T-cell (primary cell): ENCODE data around the gene ANKRD33B. TPM values are rescaled to one million over a fixed set of nuclear protein-coding genes. Genes with fewer than 3 reads are reported as not detected.
A peak's percentile ranks its signal among the peaks of the same experiment; 100 is the strongest.

ENCODE experiments used
- ATAC-seq, 4 experiments: fragments of 200-7000 bp in 3 of 4; fragments of 150-1000 bp in 1 of 4; cut with Tn5 transposase; replicated peaks in 1 of 4; 1 replicate in 3 of 4; 2 replicates in 1 of 4; pipeline ENCODE4 v1.10.0; 2021; ENCODE audit warnings: moderate library complexity in 3 of 4, mild to moderate bottlenecking in 2 of 4, moderate number of reproducible peaks in 1 of 4
- CTCF ChIA-PET, 2 donors: fragments of 300-600 bp; sonication (Branson Sonifier 250); formaldehyde crosslinking; loops; one replicate each; lab custom pipeline; 2022; ENCODE audit warnings: antibody characterized with exemption in 2 of 2; lab: Charles Lee
- POLR2A ChIA-PET, 2 donors: fragments of 300-600 bp; sonication (Branson Sonifier 250); formaldehyde crosslinking; loops; one replicate each; lab custom pipeline; 2022; ENCODE audit warnings: antibody characterized with exemption in 2 of 2; lab: Charles Lee
- DNase-seq, 35 experiments: peaks; one replicate each; pipeline versions ENCODE4 v3.0.0 to v3.0.0-alpha.2; 2013 to 2023
- H3K27ac ChIP-seq: one replicate; pipeline ENCODE4 v1.5.1; 2013; ENCODE audit warnings: low read length
- H3K27me3 ChIP-seq, 2 experiments: replicated peaks in 1 of 2; 1 replicate in 1 of 2; 2 replicates in 1 of 2; pipeline versions ENCODE4 v1.6.1 to v1.7.0; 2013; ENCODE audit warnings: low read length in 1 of 2, mixed read lengths in 1 of 2; ENCODE audit not compliant: control insufficient read depth in 2 of 2, insufficient read depth in 2 of 2; ENCODE audit errors: extremely low read depth in 1 of 2
- H3K36me3 ChIP-seq, 2 donors: 1 replicate in 1 of 2; 2 replicates in 1 of 2; pipeline versions ENCODE4 v1.6.1 to v1.7.0; 2013; ENCODE audit warnings: low read length in 1 of 2; ENCODE audit not compliant: control insufficient read depth in 2 of 2, insufficient read depth in 1 of 2; ENCODE audit errors: extremely low read depth in 1 of 2
- H3K4me1 ChIP-seq, 2 experiments: 1 replicate in 1 of 2; 2 replicates in 1 of 2; pipeline versions ENCODE4 v1.6.1 to v1.7.0; 2013; ENCODE audit warnings: low read length in 2 of 2, mixed read lengths in 1 of 2; ENCODE audit not compliant: insufficient read depth in 2 of 2, control insufficient read depth in 1 of 2; ENCODE audit errors: extremely low read depth in 1 of 2
- H3K4me3 ChIP-seq, 2 donors: 1 replicate in 1 of 2; 2 replicates in 1 of 2; pipeline versions ENCODE4 v1.5.1 to v1.7.0; 2013; ENCODE audit warnings: mild to moderate bottlenecking in 2 of 2, low read length in 1 of 2, moderate library complexity in 1 of 2; ENCODE audit not compliant: control insufficient read depth in 1 of 2; ENCODE audit errors: extremely low read depth in 1 of 2
- H3K9me3 ChIP-seq: 2 replicates; pipeline ENCODE4 v1.7.0; 2013
- H3K27ac Mint-ChIP-seq, 2 donors: one replicate each; pipeline ENCODE4 v1.8.0; 2020 to 2021; ENCODE audit warnings: mild to moderate bottlenecking in 2 of 2, mixed read lengths in 2 of 2
- H3K27me3 Mint-ChIP-seq, 2 donors: one replicate each; pipeline ENCODE4 v1.8.0; 2021 to 2022; ENCODE audit warnings: mixed read lengths in 2 of 2
- H3K36me3 Mint-ChIP-seq: one replicate; pipeline ENCODE4 v1.8.0; 2021; ENCODE audit warnings: mixed read lengths
- H3K4me1 Mint-ChIP-seq, 3 donors: one replicate each; pipeline ENCODE4 v1.8.0; 2020 to 2022; ENCODE audit warnings: mixed read lengths in 3 of 3, mild to moderate bottlenecking in 1 of 3
- H3K4me3 Mint-ChIP-seq, 3 donors: one replicate each; pipeline ENCODE4 v1.8.0; 2020 to 2022; ENCODE audit warnings: mild to moderate bottlenecking in 3 of 3, mixed read lengths in 3 of 3, moderate library complexity in 3 of 3
- H3K9me3 Mint-ChIP-seq, 3 donors: one replicate each; pipeline ENCODE4 v1.8.0; 2020 to 2022; ENCODE audit warnings: mixed read lengths in 3 of 3
- WGBS: methylation state at CpG from one replicate; pipeline ENCODE4 v1.1.5; 2013; ENCODE audit warnings: missing lambda C conversion rate; ENCODE audit not compliant: insufficient coverage; 5-methylcytosine and 5-hydroxymethylcytosine counted together
- total RNA-seq, 35 experiments: library from RNA in 6 of 35; stranded (reverse) in 6 of 35; fragments of 120-200 nt in 1 of 35; gene quantifications; one replicate each; pipeline versions ENCODE4 v1.2.1 to v1.2.4 and lab custom pipeline; 2013 to 2026

Gene ANKRD33B
- total RNA-seq, 5 donors from 2014 or later (not counting 1 experiment from before 2014, with no cell fraction given): 1.0 to 4.1 (median 2.4) TPM

DNA sequence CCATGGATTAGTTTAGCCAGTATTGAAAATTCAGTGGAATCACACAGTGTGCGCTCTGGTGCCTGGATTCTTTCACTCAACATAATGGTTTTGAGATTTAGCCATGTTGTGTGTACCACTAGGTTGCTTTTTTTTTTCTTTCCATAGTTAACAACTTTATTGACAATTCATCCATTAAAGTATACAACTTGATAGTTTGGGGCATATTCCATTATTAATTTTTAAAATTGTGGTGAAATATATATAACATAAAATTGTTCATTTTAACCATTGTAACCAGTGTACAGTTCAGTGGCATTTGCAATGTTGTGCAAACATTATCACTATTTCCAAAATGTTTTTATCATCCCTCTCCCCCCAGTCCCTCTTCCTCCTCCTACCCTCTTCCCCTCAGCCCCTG lies 35.2 kb downstream of the ANKRD33B start:
- no peak for ATAC-seq

DNA sequence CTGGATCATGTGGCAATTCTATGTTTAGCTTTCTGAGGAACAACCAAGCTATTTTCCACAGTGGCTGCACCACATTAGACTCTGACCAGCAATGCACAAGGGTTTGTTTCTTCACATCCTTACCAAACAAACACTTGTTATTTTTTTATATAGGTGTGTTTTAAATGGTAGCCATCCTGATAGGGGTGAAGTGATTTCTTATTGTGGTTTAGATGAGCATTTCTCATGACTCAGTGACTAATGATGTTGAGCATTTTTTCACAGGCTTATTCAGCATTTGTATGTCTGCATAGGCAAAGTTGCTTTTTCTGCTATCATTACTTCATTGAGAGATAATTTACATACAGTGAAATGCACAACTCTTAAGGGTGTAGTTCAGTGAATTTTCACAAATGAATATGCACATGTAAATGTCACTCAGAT lies 36.0 kb downstream of the ANKRD33B start:
- no peaks in the 10 kb centered on the region for H3K9me3 ChIP-seq
- ATAC-seq (no peak), DNase-seq (no peak)
- H3K27ac ChIP-seq: no peak overlapping the region
- ChIA-PET CTCF (no interaction called here), POLR2A (interaction anchor here in 1 of 2 donors (0.5 kb wide), 1 partner anchor 466 kb away, joined by 5 read pairs; no protein-coding TSS in a partner anchor)
- no peaks in the 10 kb centered on the region for H3K9me3 Mint-ChIP-seq
- peaks cover 5% of the 10 kb centered on the region for H3K36me3 Mint-ChIP-seq
- no peak overlapping the region for H3K4me3 Mint-ChIP-seq
- H3K36me3 ChIP-seq: no peaks in the 10 kb centered on the region
- peaks cover 15 to 30% (median 22%) of the 10 kb centered on the region in 3 donors for H3K4me1 Mint-ChIP-seq
- H3K4me1 ChIP-seq: peaks cover 0 to 13% of the 10 kb centered on the region in 2 experiments
- H3K27ac Mint-ChIP-seq: no peak overlapping the region
- H3K27me3 Mint-ChIP-seq: peaks cover 0 to 3% of the 10 kb centered on the region in 2 donors
- H3K4me3 ChIP-seq: no peak overlapping the region
- peaks cover 0 to 14% of the 10 kb centered on the region in 2 experiments for H3K27me3 ChIP-seq

More for the DNA sequence above, 35.2 kb downstream of the ANKRD33B start:
- Mint-ChIP-seq H3K4me1 (peaks cover 19 to 33% (median 22%) of the 10 kb centered on the region in 3 donors), H3K36me3 (peaks cover 5% of the 10 kb centered on the region), H3K9me3 (no peaks in the 10 kb centered on the region), H3K4me3 (no peak overlapping the region), H3K27me3 (peaks cover 0 to 3% of the 10 kb centered on the region in 2 donors), H3K27ac (no peak overlapping the region)
- ChIA-PET CTCF (no interaction called here), POLR2A (no interaction called here)
- Histone ChIP-seq H3K36me3 (no peaks in the 10 kb centered on the region), H3K9me3 (no peaks in the 10 kb centered on the region), H3K27ac (no peak overlapping the region), H3K4me1 (peaks cover 0 to 13% of the 10 kb centered on the region in 2 experiments), H3K27me3 (peaks cover 0 to 13% of the 10 kb centered on the region in 2 experiments), H3K4me3 (no peak overlapping the region)
- WGBS: no CpG with 5 or more reads among the region's 1 CpG
- DNase-seq: no peak

DNA sequence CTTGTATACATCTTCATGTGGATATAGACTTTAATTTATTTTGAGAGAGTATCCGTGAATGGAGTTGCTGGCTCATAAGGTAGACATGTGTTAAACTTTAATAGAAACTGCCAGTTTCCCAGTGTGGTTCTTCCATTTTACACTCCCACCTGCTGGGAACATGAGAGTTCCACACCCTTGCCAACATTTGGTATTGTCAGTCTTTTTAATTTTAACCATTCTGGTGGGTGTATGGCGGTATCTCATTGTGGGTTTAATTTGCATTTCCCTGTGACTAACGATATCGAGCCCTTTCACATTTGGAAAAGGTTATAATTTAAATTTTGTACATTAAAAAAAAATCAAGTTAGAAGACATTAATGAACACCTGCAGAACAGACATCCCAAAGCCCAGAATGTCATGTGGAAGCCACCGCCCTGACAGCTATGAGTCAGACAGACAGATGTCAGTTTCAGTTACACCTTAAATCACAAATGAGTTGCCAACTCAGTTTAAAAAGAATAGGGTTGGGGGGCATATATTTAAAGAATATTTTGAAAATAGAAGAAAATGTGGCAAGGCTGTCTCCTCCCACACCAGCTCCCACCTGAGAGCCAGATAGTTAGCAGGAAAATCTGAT lies 36.9 kb downstream of the ANKRD33B start:
- H3K9me3 ChIP-seq: no peaks in the 10 kb centered on the region
- H3K4me1 ChIP-seq: peaks cover 0 to 11% of the 10 kb centered on the region in 2 experiments
- ATAC-seq (peak in 1 of 4 experiments; percentile 61), DNase-seq (no peak)
- H3K4me3 ChIP-seq: peak overlapping the region in 1 of 2 donors; percentile 5
- Mint-ChIP-seq H3K27ac (no peak overlapping the region), H3K36me3 (peaks cover 6% of the 10 kb centered on the region), H3K4me1 (peaks cover 12 to 23% (median 21%) of the 10 kb centered on the region in 3 donors), H3K27me3 (peaks cover 3% of the 10 kb centered on the region in 2 donors), H3K4me3 (no peak overlapping the region), H3K9me3 (no peaks in the 10 kb centered on the region)
- POLR2A ChIA-PET: no interaction called here
- H3K36me3 ChIP-seq: no peaks in the 10 kb centered on the region
- CTCF ChIA-PET: no interaction called here
- no CpG with 5 or more reads among the region's 5 CpGs for WGBS
- H3K27me3 ChIP-seq: peaks cover 0 to 17% of the 10 kb centered on the region in 2 experiments
- no peak overlapping the region for H3K27ac ChIP-seq

DNA sequence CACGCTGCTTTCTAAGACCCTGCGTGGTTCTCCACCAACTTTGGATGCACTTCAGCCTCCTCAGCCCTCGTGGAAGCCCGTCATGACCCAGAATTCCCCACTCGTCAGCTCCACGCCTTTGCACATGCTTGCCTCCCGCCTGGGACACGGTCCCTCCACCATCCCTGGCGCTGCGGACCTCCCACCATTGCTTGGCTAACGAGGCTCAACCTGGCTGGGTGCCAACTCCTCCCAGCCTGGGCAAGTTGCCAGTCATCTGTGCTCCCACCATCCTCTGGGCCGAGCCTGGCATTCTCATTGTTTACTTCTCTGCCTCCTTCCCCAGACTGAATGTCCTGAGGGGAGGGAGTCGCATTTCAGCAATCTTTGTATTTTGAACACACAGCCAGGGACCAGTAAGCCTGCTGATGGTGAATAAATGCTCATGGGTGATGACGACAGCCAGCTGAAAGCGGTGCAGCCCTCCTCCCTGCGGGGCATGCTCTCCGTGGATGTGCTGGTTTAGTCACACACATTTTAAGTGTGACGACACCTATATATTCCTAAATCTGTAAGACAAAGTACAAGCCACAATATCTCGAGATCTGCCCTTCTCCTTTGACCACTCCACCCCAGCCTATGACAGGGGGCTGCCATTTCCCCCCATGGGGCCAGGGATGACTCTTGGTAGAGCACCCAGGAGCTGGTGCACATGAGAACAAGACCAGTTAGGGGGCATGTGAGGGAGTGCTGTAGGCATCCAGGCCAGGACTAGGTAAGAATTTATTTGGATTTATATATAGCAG lies 37.6 kb downstream of the ANKRD33B start:
- Histone ChIP-seq H3K27me3 (peaks cover 0 to 17% of the 10 kb centered on the region in 2 experiments), H3K4me1 (peaks cover 0 to 6% of the 10 kb centered on the region in 2 experiments), H3K27ac (no peak overlapping the region), H3K36me3 (no peaks in the 10 kb centered on the region), H3K4me3 (peak overlapping the region in 1 of 2 donors; percentile 5), H3K9me3 (no peaks in the 10 kb centered on the region)
- ChIA-PET POLR2A (no interaction called here), CTCF (no interaction called here)
- ATAC-seq (peak in 1 of 4 experiments; percentile 37), DNase-seq (no peak)
- WGBS: 61% methylated on average over 16 of the region's 19 CpGs
- no peak overlapping the region for H3K27ac Mint-ChIP-seq
- peak overlapping the region; percentile 31 to 54 (median 49) for H3K4me3 Mint-ChIP-seq
- peaks cover 10% of the 10 kb centered on the region for H3K36me3 Mint-ChIP-seq
- H3K27me3 Mint-ChIP-seq: peaks cover 3 to 5% of the 10 kb centered on the region in 2 donors
- peaks cover 7 to 18% (median 14%) of the 10 kb centered on the region in 3 donors for H3K4me1 Mint-ChIP-seq
- no peaks in the 10 kb centered on the region for H3K9me3 Mint-ChIP-seq

DNA sequence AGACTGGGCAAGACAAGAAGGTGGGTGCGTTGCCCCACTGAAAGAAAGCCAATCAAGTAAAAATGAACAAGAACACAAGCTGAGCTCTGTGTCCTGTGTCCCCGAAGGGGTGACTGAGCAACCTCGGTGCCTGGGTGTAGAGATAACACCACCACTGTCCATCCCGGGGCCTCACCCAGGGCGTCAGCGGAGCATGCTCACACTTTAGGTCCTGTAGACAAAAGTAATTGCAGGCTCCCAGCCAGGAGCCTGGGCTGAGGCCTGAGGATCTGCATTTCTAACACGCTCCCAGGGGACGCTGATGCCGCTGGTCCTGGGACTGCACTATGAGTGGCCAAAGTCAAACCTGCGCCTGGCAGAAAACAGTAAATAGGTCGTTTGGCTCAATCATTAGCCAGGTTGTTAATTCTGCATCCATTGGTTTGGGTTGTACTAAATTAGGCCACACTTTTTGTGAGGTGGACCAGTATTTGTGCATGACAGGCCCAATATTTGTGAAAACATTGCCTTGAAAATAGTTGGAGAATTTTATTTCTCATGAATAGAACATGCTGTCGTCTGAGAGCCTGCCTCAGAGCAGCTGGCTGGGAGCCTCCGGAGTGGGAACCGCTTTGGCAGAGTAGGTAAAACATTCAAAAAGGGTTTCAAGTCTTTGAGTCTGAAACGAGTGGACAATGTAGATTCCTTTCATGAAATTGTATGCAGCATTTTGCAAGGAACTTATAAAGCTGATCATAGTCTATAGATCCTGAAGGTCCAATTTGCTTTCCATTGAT lies 38.3 kb downstream of the ANKRD33B start:
- no peaks in the 10 kb centered on the region for H3K9me3 ChIP-seq
- H3K36me3 ChIP-seq: no peaks in the 10 kb centered on the region
- no peaks in the 10 kb centered on the region for H3K9me3 Mint-ChIP-seq
- DNase-seq (no peak), ATAC-seq (no peak)
- CTCF ChIA-PET: no interaction called here
- H3K4me1 Mint-ChIP-seq: peaks cover 7 to 18% (median 15%) of the 10 kb centered on the region in 3 donors
- H3K27me3 ChIP-seq: peaks cover 0 to 21% of the 10 kb centered on the region in 2 experiments
- no peak overlapping the region for H3K4me3 ChIP-seq
- 94% methylated on average over 15 of the region's 15 CpGs for WGBS
- H3K36me3 Mint-ChIP-seq: peaks cover 10% of the 10 kb centered on the region
- H3K27me3 Mint-ChIP-seq: peaks cover 3 to 9% of the 10 kb centered on the region in 2 donors
- POLR2A ChIA-PET: no interaction called here
- no peak overlapping the region for H3K27ac ChIP-seq
- H3K4me1 ChIP-seq: peaks cover 0 to 8% of the 10 kb centered on the region in 2 experiments
- no peak overlapping the region for H3K27ac Mint-ChIP-seq
- H3K4me3 Mint-ChIP-seq: no peak overlapping the region

DNA sequence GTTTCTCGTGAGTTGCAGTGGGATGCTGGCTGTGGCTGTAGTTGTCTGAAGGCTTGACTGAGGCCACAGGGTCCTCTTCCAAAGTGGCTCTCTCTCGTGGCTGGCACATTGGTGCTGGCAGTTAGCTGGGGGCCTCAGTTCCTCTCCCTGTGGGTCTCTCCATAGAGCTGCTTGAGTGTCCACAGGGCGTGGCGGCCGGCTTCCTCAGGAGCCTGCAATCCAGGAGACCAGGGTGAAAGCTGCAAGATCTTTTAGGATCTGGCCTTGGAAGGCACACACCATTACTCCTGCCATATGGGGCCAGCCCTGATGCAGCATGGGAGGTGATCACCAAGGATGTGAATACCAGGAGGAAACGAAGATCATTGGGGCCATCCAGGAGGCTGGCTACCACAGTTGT lies 41.1 kb downstream of the ANKRD33B start:
- Mint-ChIP-seq H3K4me3 (no peak overlapping the region), H3K9me3 (no peaks in the 10 kb centered on the region), H3K27ac (no peak overlapping the region), H3K4me1 (peaks cover 14 to 23% (median 17%) of the 10 kb centered on the region in 3 donors), H3K27me3 (peaks cover 4 to 10% of the 10 kb centered on the region in 2 donors), H3K36me3 (peaks cover 9% of the 10 kb centered on the region)
- ATAC-seq (no peak), DNase-seq (no peak)
- H3K4me3 ChIP-seq: no peak overlapping the region
- 87% methylated on average over 5 of the region's 6 CpGs for WGBS
- peaks cover 0 to 21% of the 10 kb centered on the region in 2 experiments for H3K27me3 ChIP-seq
- CTCF ChIA-PET: no interaction called here
- H3K4me1 ChIP-seq: peaks cover 4 to 12% of the 10 kb centered on the region in 2 experiments
- H3K36me3 ChIP-seq: no peaks in the 10 kb centered on the region
- H3K9me3 ChIP-seq: no peaks in the 10 kb centered on the region
- POLR2A ChIA-PET: no interaction called here
- H3K27ac ChIP-seq: no peak overlapping the region
